ENCODE results near the gene HOXA3.
A peak's percentile ranks its signal among the peaks of the same experiment; 100 is the strongest.

HOXA3 gene

GRCh38 chr7:27189295-27189996 lies 37.1 kb upstream of the HOXA3 start:
- DNase-seq = no peak

GRCh38 chr7:27188386-27189294 lies 36.3 kb upstream of the HOXA3 start:
- no peak for DNase-seq

GRCh38 chr7:27187475-27188385 lies 35.3 kb upstream of the HOXA3 start:
- no peak for DNase-seq

- DNase-seq = no peak
These were observed 34.5 kb upstream of the HOXA3 start for GRCh38 chr7:27186668-27187474.

- DNase-seq = no peak
These were observed 33.7 kb upstream of the HOXA3 start for GRCh38 chr7:27185854-27186667.

GRCh38 chr7:27185013-27185853 lies 32.9 kb upstream of the HOXA3 start, which contains the start of gene HOXA11:
HOXA11 (minus strand) TSS chr7:27185232; CDS start chr7:27185144, 88 bp downstream.
- DNase-seq = no peak

GRCh38 chr7:27184337-27185012 lies 32.1 kb upstream of the HOXA3 start:
- DNase-seq = peak; percentile 24

GRCh38 chr7:27183682-27184336 lies 31.4 kb upstream of the HOXA3 start:
- no peak for DNase-seq

- no peak for DNase-seq
These were observed 30.7 kb upstream of the HOXA3 start for GRCh38 chr7:27182861-27183681.

- no peak for DNase-seq
These were observed 30.0 kb upstream of the HOXA3 start for GRCh38 chr7:27182285-27182841.

GRCh38 chr7:27181795-27182275 lies 29.5 kb upstream of the HOXA3 start:
- no peak for DNase-seq

- no peak for DNase-seq
These were observed 28.3 kb upstream of the HOXA3 start for GRCh38 chr7:27180431-27181420.

GRCh38 chr7:27179503-27180430 lies 27.4 kb upstream of the HOXA3 start:
- peak; percentile 66 for DNase-seq

- no peak for DNase-seq
These were observed 26.6 kb upstream of the HOXA3 start for GRCh38 chr7:27179030-27179429.

GRCh38 chr7:27178366-27178765 lies 26.0 kb upstream of the HOXA3 start:
- DNase-seq = no peak

Data from activated CD8-positive, alpha-beta memory T cell treated with anti-CD3 and anti-CD28 coated beads, Interleukin-2, amount 50 U/mL, for 4 hours (primary cell).